Psoas muscle (tissue), 8 donors: ENCODE data around the gene MALRD1. TPM values are rescaled to one million over a fixed set of nuclear protein-coding genes. Genes with fewer than 3 reads are reported as not detected.

Experiments used
- ATAC-seq, 4 donors: fragments of 200-7000 bp; cut with Tn5 transposase; one replicate each; pipeline ENCODE4 v1.9.1; 2020; ENCODE audit warnings: moderate library complexity in 3 of 4, mild to moderate bottlenecking in 2 of 4
- DNase-seq, 2 donors: peaks; one replicate each; pipeline ENCODE4 v3.0.0-alpha.2; 2020
- H3K27ac ChIP-seq: fragments of 200-600 bp; one replicate; pipeline ENCODE4 v1.8.0; 2022
- H3K27me3 ChIP-seq, 3 donors: fragments of 200-600 bp in 1 of 3; one replicate each; pipeline versions ENCODE4 v1.6.1 to v1.8.0; 2013 to 2022; ENCODE audit warnings: low read length in 2 of 3, mild to moderate bottlenecking in 2 of 3, moderate library complexity in 1 of 3; ENCODE audit not compliant: insufficient read depth in 3 of 3
- H3K36me3 ChIP-seq, 2 donors: fragments of 200-600 bp in 1 of 2; one replicate each; pipeline versions ENCODE4 v1.6.1 to v1.8.0; 2013 to 2022; ENCODE audit warnings: low read depth in 1 of 2, mild to moderate bottlenecking in 1 of 2, moderate library complexity in 1 of 2; ENCODE audit not compliant: insufficient read depth in 1 of 2
- H3K4me1 ChIP-seq: fragments of 200-600 bp; one replicate; pipeline ENCODE4 v1.8.0; 2022
- H3K4me3 ChIP-seq: fragments of 200-600 bp; one replicate; pipeline ENCODE4 v1.8.0; 2022; ENCODE audit warnings: mild to moderate bottlenecking
- H3K9me3 ChIP-seq: fragments of 200-600 bp; one replicate; pipeline ENCODE4 v1.8.0; 2022
- CTCF ChIP-seq: fragments of 200-600 bp; IDR thresholded peaks from one replicate; pipeline ENCODE4 v1.8.0; 2022; ENCODE audit warnings: antibody characterized with exemption
- WGBS, 3 donors: extraction: QIAGEN DNeasy Blood & Tissue Kit; methylation state at CpG; one replicate each; pipeline versions ENCODE4 v1.1.6 to v1.1.7; 2013; 5-methylcytosine and 5-hydroxymethylcytosine counted together
- intact Hi-C, 2 donors: fragments of 100-400 bp; cut with DNase I; formaldehyde crosslinking; loops; one replicate each; pipeline versions ENCODE4 v1.11.0 to v1.14.2; 2022
- polyA plus RNA-seq, 3 donors: library from polyadenylated mRNA; stranded (reverse); fragments of 200-250 nt; gene quantifications; one replicate each; pipeline ENCODE4 v1.2.3, GENCODE V29; 2013
- total RNA-seq, 4 donors: library from RNA; stranded (reverse); fragmentation: NEBNext Ultra II Directional in 2 of 4; extraction: Animal tissue kit (Norgen Biotek cat#: 25700) in 2 of 4; gene quantifications; one replicate each; pipeline versions ENCODE4 v1.2.1 to v1.2.4, GENCODE V29; 2021 to 2023
- donor health status: healthy with polysubstance abuse.
- donor health status: DM: no; HTN: no; CAD: no; lungs with moderate emphysema.
- donor health status: Bipolar disorder and iron deficiency.
- donor health status: healthy.
- donor health status: DM: yes; HTN: yes; CAD: no.
- donor health status: DM: no; HTN: no; CAD: no.
- donor health status: DM: no; HTN: no; CAD: no.
- donor health status: DM: yes; HTN: yes; CAD: no.

MALRD1 gene
- total and polyA plus RNA-seq, 7 donors, result 0.12 to 0.39 (median 0.27) TPM; not detected in 3

GRCh38 chr10:19549503-19549902 is 500.9 kb downstream of the MALRD1 start:
- no peaks in the 10 kb centered on the region for H3K9me3 ChIP-seq
- H3K27me3 ChIP-seq, result no peaks in the 10 kb centered on the region
- DNase-seq (no peak), ATAC-seq (no peak)
- H3K4me1 ChIP-seq, result peaks cover 3% of the 10 kb centered on the region
- no peak for TF ChIP-seq CTCF
- H3K4me3 ChIP-seq, result no peak overlapping the region
- intact Hi-C loops, result no loop called here
- 93 to 94% (median 93%) methylated on average over 2 of the region's 2 CpGs for WGBS, 3 donors
- H3K36me3 ChIP-seq, result no peaks in the 10 kb centered on the region
- H3K27ac ChIP-seq, result no peak overlapping the region

- intact Hi-C loops, result no loop called here
- no peak for DNase-seq
These were observed 508.1 kb downstream of the MALRD1 start for GRCh38 chr10:19556666-19557065.

GRCh38 chr10:19561181-19561580 is 512.6 kb downstream of the MALRD1 start:
- ATAC-seq (no peak), DNase-seq (no peak)
- intact Hi-C loops, result no loop called here
- Histone ChIP-seq H3K4me1 (no peaks in the 10 kb centered on the region), H3K36me3 (no peaks in the 10 kb centered on the region), H3K9me3 (peaks cover 3% of the 10 kb centered on the region), H3K4me3 (no peak overlapping the region), H3K27me3 (no peaks in the 10 kb centered on the region), H3K27ac (no peak overlapping the region)
- 63 to 83% (median 81%) methylated on average over 1 of the region's 1 CpG for WGBS, 3 donors
- no peak for TF ChIP-seq CTCF

More at GRCh38 chr10:19556666-19557065, 508.1 kb downstream of the MALRD1 start:
- 75 to 89% (median 84%) methylated on average over 2 of the region's 2 CpGs for whole genome bisulfite sequencing, 3 donors
- Histone ChIP-seq H3K27me3 (no peaks in the 10 kb centered on the region), H3K27ac (no peak overlapping the region), H3K9me3 (peaks cover 3% of the 10 kb centered on the region), H3K36me3 (no peaks in the 10 kb centered on the region), H3K4me3 (no peak overlapping the region), H3K4me1 (no peaks in the 10 kb centered on the region)
- TF ChIP-seq CTCF, result no peak
- no peak for ATAC-seq

- no peak for TF ChIP-seq CTCF
- Histone ChIP-seq H3K4me3 (no peak overlapping the region), H3K9me3 (no peaks in the 10 kb centered on the region), H3K27ac (no peak overlapping the region), H3K36me3 (no peaks in the 10 kb centered on the region), H3K4me1 (no peaks in the 10 kb centered on the region), H3K27me3 (no peaks in the 10 kb centered on the region)
- intact Hi-C loops, result no loop called here
- peak in 1 of 2 donors; percentile 34 for DNase-seq
- WGBS, 3 donors, result 57 to 72% (median 57%) methylated on average over 4 of the region's 4 CpGs
- ATAC-seq, result peak in 2 of 4 donors; percentile 38 to 52
These were observed 515.0 kb downstream of the MALRD1 start for GRCh38 chr10:19563388-19564141.
